Suppressor macrophage (primary cell): Measurements from ENCODE around the gene ZNF438.
"Not testable (repeated sequence)": the region's sequence is repeated elsewhere in the genome, so short reads cannot be mapped to it uniquely, and the experiment has no call there.

Experiments used
- DNase-seq, 4 experiments: peaks; one replicate each; pipeline ENCODE4 v3.0.0-alpha.2; 2020 to 2022

The ZNF438 gene

DNA sequence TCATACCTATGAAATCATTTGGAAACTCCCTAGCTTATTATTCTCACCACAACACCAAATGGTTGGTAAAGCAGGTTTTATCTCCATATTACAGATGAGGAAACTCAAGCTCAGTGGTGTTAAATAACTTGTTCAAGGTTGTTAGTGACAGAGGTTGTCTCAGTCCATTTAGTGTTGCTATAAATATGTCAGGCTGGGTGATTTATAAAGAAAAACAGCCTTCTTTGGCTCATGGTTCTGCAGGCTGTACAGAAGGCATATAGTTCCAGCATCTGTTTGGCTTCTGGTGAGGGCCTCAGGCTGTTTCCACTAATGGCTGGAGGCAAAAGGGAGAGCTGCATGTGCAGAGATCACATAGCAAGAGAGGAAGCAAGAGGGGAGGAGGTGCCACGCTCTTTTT, 96.6 kb downstream of the ZNF438 start:
- DNase-seq, result no peak

DNA sequence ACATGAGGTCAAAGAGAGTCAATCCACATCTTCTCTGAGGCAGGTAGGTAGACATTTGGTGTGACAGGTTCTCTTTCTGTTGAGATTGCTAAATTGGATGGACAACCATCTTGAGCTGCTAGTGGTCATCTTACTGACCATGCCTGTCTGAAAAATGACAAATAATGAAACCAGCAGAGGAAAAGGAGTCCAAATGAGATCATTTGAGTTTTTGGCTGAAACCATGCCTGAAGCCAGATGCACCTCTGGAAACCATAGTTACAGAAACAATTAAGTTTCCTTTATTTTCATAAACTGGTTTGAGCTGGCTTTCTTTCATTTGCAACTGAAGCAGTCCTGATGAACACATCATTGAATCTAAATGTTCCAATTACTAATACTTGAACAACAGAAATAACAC, 100.6 kb downstream of the ZNF438 start:
- DNase-seq, result no peak

DNA sequence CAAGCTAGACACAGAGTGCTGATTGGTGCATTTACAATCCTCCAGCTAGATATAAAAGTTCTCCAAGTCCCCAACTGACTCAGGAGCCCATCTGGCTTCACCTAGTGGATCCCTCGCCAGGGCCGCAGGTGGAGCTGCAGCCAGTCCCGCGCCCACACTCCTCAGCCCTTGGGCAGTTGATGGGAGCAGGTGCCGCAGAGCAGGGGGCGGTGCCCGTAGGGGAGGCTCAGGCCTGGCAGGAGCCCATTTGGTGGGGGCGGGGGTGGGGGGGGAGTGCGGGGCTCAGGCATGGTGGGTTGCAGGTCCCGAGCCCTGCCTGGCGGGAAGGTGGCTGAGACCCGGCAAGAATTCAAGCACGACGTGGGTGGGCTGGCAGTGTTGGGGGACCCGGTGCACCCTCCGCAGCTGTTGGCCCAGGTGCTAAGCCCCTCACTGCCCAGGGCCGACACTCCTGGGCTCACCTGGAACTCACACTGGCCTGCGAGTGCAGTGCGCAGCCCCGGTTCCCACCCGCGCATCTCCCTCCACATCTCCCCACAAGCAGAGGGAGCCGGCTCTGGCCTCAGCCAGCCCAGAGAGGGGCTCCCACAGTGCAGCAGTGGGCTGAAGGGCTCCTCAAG, 101.7 kb downstream of the ZNF438 start:
- DNase-seq, result no peak

DNA sequence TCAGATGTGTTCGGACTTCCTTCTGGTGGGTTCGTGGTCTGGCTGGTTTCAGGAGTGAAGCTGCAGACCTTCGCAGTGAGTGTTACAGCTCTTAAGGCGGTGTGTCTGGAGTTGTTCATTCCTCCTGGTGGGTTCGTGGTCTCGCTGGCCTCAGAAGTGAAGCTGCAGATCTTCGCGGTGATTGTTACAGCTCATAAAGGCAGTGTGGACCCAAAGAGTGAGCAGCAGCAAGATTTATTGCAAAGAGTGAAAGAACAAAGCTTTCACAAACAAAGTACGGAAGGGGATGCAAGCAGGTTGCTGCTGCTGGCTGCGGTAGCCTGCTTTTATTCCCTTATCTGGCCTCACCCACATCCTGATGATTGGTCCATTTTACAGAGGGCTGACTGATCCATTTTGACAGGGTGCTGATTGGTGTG, 102.3 kb downstream of the ZNF438 start:
- DNase-seq, result not testable (repeated sequence)

DNA sequence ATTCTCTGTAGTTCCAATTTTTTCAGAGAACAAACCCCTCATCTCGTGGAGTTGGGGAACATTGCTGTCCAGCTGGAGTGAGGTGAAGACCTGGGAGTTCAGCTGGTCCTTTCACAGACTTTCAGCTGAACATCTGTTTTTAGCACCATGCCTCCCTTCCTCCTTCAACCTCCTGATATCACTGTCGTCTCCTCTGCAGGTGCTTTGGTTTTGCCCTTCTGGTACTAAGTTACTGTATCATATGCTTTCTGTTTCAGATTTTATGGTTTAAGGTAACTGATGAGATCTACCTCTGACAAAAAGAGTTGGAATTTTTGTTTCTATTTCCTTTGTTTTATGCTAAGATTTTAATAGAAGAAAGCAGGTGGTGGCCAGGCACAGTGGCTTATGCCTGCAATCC, 102.9 kb downstream of the ZNF438 start:
- DNase-seq, result no peak

DNA sequence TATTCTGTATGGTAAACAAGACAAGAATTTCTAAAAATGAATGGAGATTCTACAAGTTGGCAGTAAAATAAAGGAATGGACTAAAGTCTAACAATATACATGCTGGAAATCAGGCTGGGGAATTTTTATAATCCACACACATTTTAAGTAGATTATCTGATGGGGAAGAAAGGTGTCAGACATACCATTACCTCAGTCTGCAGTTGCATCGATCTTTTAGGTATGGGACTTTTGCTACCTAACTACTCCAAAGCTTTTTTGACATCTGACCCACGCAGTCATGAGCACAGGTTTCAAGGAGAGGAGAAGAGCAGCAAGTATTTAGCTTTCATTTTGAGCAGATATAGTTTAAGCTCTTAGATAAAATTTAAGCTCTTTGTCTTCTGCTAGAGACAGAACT, 113.0 kb downstream of the ZNF438 start:
- DNase-seq, result no peak

DNA sequence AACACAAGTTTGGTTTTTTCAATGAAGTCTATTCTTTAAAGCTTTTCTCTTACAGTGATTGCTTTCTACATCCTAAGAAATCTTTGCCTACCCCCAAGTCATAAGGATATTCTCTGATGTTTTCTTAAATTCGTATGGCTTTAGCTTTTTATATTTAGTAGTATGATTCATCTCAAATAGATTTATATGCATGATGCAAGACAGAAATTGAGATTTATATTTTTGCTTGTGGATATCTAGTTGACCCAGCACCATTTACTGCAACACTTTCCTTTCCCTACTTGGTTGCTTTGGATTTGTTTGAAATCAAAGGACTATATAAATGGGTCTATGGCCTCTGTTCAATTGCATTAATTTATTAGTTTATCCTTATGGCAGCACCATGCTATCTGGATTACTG, 113.9 kb downstream of the ZNF438 start:
- DNase-seq, result no peak

DNA sequence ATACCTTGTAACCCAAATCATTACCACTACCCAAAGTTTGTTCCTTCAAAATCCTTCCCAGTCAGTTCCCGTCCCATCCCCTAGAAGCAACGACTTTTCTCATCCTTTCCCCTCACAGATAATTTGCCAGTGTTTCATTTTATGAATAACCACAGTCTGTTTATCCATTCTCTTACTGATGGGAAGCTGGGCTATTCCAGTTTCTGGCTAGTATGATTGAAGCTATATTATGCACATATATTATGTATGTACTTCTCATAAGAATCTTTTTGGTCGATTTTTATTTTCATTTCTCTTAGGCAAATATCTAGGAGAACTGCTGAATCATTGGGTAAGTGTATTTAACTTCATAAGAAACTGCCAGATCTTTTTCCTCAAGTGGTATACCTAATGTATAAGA, 114.6 kb downstream of the ZNF438 start:
- DNase-seq, result no peak

DNA sequence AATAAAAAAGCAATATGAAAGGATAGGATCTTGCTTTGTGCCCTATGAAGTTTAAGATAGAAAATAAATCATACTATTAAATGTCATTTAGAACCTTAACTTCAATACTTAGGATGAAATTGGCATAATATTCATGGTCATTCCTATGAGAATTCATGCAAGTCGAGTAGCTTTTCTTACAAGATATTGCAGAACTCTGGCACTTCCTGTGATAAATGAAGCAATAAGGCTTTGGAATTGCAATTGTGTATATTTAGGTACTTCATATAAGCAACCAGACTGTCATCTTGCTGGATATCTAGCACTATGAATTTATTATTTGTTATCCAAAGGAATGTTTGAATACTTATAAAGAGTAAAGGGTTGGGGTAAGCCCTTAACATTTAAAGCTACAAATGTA, 116.5 kb downstream of the ZNF438 start:
- peak; percentile 11 to 68 (median 48) for DNase-seq

DNA sequence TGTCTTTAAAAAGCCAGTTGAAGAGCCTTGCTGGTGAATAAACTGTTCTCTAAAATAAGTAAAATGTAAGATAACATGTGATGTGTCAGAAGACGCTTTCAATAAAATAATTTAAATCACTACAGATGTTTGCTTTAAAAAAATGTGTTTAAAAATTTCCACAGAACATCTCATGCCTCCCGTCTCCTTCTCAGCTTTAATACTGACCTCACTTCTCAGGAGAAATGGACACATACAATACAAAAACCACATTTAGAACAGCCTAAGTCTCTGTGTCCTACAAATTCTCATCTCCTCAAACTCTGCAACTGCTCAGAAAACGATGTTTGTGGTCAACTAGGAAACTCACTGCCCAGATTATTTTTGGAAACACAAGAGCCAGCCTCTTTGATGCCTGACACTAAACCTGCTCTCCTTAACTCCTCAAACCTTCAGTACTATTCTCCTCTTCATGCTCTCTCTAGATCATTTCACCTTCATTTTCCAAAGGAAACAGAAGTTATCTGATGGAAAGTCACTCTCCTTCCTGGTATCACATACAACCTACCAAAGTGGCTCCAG, 120.3 kb downstream of the ZNF438 start:
- DNase-seq, result no peak

DNA sequence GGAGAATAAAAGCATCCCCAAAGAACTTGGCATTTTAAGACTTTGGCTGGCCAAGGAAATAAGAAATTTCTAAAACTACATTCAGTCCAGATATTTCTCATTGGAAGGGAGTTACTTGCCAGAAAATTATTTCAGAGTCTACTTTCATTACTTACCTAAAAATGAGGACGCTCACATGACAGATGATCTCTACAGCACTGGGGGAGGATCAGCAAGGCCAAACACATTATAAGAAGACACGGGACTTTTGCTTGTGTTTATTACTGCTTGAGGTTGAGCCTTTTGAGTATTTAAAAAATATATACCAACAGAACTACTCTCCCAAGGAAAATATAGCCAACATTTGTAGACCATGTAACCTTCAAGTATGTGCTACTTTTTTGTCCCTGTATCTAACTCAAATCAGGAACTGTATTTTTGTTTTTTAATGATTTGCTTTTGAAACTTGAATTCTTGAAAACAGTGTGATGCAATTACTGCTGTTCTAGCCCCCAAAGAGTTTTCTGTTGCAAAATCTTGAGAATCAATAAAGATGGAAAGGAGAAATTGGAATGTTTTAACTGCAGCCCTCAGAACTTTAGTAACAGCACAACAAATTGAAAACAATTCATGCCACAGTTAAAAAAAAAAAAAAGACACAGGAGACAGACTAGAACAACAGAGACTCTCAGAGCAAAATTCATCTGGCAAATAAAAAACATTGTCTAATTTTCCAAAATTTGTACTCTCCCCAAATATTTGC, 128.1 kb downstream of the ZNF438 start:
- no peak for DNase-seq

DNA sequence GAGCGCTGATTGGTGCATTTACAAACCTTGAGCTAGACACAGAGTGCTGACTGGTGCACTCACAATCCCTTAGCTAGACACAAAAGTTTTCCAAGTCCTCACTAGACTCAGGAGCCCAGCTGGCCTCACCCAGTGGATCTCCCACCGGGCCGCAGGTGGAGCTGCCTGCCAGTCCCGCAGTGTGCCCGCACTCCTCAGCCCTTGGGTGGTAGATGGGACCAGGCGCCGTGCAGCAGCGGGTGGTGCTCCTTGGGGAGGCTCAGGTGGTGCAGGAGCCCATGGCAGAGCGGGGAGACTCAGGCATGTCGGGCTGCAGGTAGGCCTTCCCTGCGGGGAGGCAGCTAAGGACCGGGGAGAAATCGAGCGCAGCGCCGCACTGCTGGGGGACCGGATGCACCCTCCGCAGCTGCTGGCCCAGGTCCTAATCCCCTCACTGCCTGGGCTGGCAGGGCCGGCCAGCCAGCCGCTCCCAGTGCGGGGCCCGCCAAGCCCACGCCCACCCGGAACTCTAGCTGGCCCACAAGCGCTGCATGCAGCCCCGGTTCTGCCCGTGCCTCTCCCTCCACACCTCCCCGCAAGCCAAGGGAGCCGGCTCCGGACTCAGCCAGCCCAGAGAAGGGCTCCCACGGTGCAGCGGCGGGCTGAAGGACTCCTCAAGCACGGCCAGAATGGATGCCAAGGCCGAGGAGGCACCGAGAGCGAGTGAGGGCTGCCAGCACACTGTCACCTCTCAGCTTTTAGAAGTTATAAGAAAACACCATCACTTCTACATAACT, 128.9 kb downstream of the ZNF438 start:
- DNase-seq, result no peak

DNA sequence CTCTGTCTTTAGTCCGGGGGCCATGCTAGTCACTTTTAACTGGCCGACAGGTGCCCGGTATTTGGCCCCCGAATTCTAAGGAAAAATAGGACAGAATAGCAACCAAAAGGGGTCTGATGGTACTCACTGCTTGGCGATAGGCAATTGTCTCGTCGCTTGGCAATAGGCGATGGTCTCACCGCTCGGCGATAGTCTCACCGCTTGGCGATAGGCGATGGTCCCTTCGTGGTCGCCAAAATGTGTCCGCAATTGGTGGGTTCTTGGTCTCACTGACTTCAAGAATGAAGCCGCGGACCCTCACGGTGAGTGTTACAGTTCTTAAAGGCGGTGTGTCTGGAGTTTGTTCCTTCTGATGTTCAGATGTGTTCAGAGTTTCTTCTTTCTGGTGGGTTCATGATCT, 130.2 kb downstream of the ZNF438 start:
- not testable (repeated sequence) for DNase-seq

DNA sequence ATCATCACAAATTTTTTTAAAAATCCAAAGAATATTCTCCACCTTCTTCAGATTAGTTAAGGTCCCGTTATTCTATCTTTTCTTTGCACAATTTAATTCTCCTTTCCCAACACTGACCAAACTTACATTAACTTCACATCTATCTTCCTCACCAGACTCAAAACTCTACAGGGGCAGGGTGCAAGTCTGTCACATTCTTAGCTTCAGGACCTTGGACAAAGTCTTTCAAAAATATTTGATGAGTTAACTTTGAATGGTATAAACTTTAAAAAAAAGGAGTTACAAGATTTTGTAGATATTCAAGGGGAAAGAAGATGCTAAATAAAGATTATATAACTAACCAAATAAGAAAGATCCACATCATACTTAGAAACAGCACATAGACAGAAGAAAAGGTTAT, 132.7 kb downstream of the ZNF438 start:
- no peak for DNase-seq

DNA sequence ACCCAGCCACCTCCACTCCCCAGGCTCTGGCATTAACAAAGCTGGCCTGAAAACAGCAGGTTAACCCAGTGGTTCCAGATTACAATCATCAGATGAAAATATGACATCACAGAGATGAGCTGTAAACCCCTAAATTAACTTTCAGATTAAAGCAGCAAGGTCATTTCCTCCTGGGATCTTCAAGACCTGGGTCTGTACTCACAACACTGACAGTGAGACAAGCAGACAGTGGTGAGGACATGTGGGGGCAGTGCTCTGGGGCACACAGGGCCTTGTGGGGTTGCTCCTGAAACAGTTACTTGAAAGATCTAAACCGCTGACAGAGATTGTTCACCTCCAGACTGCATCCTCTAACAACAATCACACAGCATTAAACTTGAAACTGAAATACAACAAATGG, 134.1 kb downstream of the ZNF438 start:
- no peak for DNase-seq

DNA sequence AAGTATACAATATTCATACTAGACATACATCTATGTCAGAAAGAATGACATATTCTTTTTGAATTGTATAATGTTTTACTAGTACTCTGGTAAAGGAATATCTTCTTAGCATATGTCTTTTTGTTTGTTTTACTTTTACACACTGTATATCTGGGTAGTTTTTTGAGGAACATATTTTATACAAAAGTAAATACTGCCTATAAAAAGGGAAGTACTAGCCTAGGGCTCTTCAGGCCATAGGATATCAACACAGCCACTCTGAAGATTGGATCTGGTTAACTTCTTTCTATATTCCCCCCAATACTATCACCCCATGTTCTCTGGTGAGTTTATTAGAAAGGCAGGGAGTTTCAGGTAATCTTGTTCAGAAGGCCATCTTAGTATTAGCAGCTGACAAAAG, 134.6 kb downstream of the ZNF438 start:
- peak in 2 of 4 experiments; percentile 11 to 22 for DNase-seq

DNA sequence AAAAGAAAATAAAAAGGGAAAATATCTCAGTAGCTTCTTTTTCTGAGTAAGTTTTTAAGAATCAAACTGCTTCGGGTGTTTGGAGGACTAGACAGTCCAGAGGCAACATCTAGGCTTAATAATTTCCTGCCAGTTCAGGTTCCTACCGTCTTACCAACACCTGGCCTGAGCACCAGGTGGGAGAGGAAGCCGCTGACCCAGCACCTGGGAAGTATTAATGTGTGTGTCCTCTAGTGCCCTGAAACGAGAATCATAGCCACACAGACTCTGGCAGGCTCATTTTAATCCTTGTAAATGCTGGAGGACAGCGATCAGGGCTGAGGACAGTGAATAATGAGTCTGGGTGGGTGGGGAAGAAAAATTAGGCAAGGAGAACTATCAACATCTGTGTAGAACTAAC, 137.4 kb downstream of the ZNF438 start:
- DNase-seq, result no peak

DNA sequence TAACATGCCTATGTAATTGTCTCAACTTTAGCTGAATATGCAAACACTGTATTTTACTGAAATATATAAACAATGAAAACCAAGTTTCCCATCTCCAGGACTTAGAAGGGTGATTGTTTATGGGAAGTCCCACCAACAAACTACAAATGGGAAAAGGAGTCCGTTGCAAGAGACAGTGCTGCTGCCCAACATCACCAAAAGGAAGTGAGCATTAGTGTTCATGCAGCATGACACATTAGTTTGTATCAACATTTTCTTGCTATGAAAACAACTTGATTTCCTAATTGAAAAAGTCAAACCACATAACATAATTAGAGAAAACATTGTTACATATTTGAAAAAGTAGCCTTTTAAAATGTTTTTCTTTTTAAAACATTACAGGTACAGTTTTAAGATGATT, 138.5 kb downstream of the ZNF438 start:
- peak in 3 of 4 experiments; percentile 4 to 18 (median 5) for DNase-seq

DNA sequence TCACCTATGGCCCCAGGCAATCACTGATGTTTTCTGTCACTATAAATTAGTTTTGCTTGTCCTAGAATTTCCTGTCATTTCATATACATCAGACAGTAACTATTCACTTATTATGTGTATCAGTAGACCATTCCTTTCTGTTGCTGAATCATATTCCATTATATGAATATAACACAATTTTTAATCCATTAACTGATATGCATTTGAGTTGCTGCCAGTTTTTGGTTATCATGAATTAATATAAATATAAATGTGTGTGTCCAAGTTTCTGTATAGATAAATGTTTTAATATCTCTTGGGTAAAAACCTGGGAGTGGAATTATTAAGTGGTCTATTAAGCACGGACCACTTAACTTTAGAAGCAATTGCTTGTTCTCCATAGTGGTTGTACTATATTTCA, 143.8 kb downstream of the ZNF438 start:
- no peak for DNase-seq

DNA sequence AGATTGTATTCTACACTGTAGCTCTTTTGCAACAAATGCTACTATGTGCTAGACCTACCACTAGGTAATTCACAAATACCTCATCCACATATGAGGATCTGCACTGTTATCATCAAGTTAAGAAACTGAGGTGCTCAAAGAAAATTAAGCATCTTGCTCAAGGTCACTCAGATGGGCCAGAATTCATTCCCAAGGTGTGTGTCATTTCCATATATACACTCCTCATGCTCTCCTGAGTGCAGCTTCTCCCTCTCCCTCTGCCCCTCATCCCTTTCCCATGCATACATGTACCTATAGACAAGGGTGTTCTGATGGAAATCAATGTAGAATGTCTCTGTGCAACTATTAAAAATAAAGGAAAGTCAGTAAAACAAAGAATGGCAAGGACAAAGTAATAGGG, 146.2 kb downstream of the ZNF438 start:
- DNase-seq, result no peak

DNA sequence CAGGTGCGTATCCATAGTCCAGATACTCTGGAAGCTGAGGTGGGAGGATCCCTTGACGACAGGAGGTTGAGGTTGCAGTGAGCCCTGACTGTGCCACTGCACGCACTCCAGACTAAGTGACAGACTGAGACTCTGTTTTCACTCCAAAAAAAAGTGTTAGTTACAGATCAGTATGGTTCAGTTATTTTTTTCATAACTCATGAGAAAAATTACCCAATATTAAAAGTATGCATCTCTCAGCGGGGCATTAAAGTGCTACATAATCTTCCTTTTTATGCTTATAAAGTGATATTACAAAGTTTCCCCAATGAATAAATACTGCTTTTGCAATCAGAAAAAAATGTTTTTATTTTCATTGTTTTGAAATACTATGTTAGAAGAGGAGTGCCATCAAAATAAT, 147.9 kb downstream of the ZNF438 start:
- DNase-seq, result no peak

DNA sequence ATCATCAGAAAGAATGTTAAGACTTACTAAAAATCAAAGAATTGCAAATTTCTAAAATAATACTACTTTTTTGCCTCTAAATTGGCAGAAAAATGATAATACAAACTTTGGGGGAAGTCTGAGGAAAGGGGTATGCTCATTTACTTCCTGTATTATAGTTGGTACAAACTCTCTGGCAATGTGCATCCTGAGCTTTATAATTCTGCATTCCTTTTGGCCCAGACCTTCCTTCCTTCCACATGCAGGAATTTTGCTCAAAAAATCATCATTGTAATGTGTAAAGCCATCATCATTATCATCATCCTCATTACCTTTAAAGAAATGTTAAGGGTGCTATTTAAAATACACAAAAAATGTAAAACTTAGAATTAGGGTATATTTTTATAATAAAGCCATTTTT, 148.5 kb downstream of the ZNF438 start:
- DNase-seq, result no peak

DNA sequence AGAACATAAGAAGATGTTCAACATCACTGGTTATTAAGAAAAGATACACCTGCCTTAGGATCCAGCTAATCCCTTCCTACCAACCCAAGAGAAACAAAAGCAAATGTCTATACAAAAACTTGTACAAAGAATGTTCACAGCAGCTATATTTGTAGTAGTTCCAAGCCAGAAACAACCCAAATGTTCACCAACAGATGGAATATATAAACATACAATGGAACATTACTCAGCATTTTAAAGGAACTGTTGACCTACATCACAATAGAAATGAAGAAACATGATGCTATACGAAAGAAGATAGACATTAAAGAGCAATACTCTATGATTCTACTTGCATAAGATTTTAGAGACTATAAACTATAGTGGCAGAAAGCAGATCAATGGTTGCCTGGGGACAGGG, 149.4 kb downstream of the ZNF438 start:
- no peak for DNase-seq

DNA sequence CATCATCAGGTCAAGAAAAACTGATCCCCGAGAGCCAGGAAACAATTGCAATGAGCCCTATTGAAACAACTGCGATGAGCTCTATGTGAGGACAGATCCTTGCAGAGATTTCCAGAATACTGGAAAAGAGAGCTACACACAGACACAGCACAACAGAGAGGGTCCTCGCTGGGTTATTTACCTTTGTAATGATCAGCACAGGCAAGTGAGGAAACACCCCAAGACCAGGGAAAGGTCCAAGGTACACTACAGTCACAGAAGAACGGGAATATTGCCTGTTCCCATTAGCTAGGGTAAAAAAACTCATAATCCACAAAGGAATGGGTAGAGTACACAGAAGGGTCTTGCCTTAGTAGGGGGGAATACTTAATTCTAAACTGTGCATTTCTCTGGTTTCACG, 152.7 kb downstream of the ZNF438 start:
- no peak for DNase-seq
